HCT116 (cell line): ENCODE results near the gene CDK19. TPM values are rescaled to one million over a fixed set of nuclear protein-coding genes. Genes with fewer than 3 reads are reported as not detected.
"Not testable (repeated sequence)": the region's sequence is repeated elsewhere in the genome, so short reads cannot be mapped to it uniquely, and the experiment has no call there.

Source experiments
- ATAC-seq: fragments of 200-7000 bp; cut with Tn5 transposase; 2 replicates; pipeline ENCODE4 v1.9.1; 2020; ENCODE audit warnings: mild to moderate bottlenecking, moderate library complexity
- BruUV-seq: library from RNA; stranded (reverse); fragments of 400-500 nt; replicated peaks from 2 replicates; lab custom pipeline; 2021; lab: Mats Ljungman, UMichigan
- CTCF ChIA-PET: fragments of 300-600 bp; sonication (Branson Sonifier 250); formaldehyde crosslinking; loops from one replicate; lab custom pipeline; 2021; ENCODE audit warnings: antibody characterized with exemption; lab: Charles Lee
- POLR2A ChIA-PET: fragments of 300-600, 350-600 bp; sonication (Branson Sonifier 250); formaldehyde crosslinking; loops from one replicate; lab custom pipeline; 2021; ENCODE audit warnings: antibody characterized with exemption; lab: Charles Lee
- RAD21 ChIA-PET, 2 experiments: fragments of 300-600 bp; sonication (Branson Sonifier 250); formaldehyde crosslinking; loops; one replicate each; lab custom pipeline; 2023; ENCODE audit warnings: low total read pairs in 2 of 2; ENCODE audit not compliant: uncharacterized antibody in 2 of 2, unreplicated experiment in 2 of 2, low non-redundant PET in 1 of 2; lab: Charles Lee
- DNase-seq: peaks from one replicate; pipeline ENCODE4 v3.0.0-alpha.2; 2010; ENCODE audit warnings: low read depth, low spot score
- H2AFZ ChIP-seq: fragments of 200-600 bp; shearing (Covaris generic), sonication (generic); 2 replicates; pipeline ENCODE4 v1.6.1; 2017; ENCODE audit warnings: low read depth, mixed run types, mixed read lengths, antibody characterized with exemption, low read length; ENCODE audit not compliant: poor library complexity, severe bottlenecking
- H3K27ac ChIP-seq: 2 replicates; pipeline ENCODE4 v1.5.1; 2012; ENCODE audit warnings: low read depth, low read length
- H3K27me3 ChIP-seq: fragments of 200-600 bp; sonication (generic); 2 replicates; pipeline ENCODE4 v1.6.1; 2016; ENCODE audit warnings: mixed run types, low read length, mixed read lengths; ENCODE audit not compliant: insufficient read depth
- H3K36me3 ChIP-seq, 2 experiments: fragments of 200-500 bp in 1 of 2; fragments of 200-600 bp in 1 of 2; sonication (Bioruptor generic) in 1 of 2; sonication (generic) in 1 of 2; 2 replicates each; pipeline versions ENCODE4 v1.5.1 to v1.6.1; 2014 to 2016; ENCODE audit warnings: low read length in 2 of 2, inconsistent platforms in 1 of 2, mixed read lengths in 1 of 2, mixed run types in 1 of 2; ENCODE audit not compliant: insufficient read depth in 2 of 2, control insufficient read depth in 1 of 2
- H3K4me1 ChIP-seq, 2 experiments: fragments of 200-600 bp in 1 of 2; sonication (generic) in 1 of 2; 2 replicates each; pipeline versions ENCODE4 v1.5.1 to v1.6.1; 2012 to 2017; ENCODE audit warnings: low read length in 2 of 2, inconsistent platforms in 1 of 2, mild to moderate bottlenecking in 1 of 2, mixed read lengths in 1 of 2, mixed run types in 1 of 2, moderate library complexity in 1 of 2; ENCODE audit not compliant: insufficient read depth in 2 of 2, control insufficient read depth in 1 of 2
- H3K4me2 ChIP-seq: fragments of 200-600 bp; sonication (generic); 2 replicates; pipeline ENCODE4 v1.6.1; 2017; ENCODE audit warnings: mixed run types, low read length, mixed read lengths
- H3K4me3 ChIP-seq, 2 experiments: fragments of 200-600 bp in 1 of 2; sonication (generic) in 1 of 2; replicated peaks in 1 of 2; 2 replicates each; pipeline ENCODE4 v1.5.1; 2011 to 2016; ENCODE audit warnings: low read length in 2 of 2, control low read depth in 1 of 2, low read depth in 1 of 2, mild to moderate bottlenecking in 1 of 2, mixed read lengths in 1 of 2, mixed run types in 1 of 2
- H3K79me2 ChIP-seq: fragments of 200-600 bp; sonication (generic); 2 replicates; pipeline ENCODE4 v1.6.1; 2017; ENCODE audit warnings: mild to moderate bottlenecking, mixed run types, low read length, moderate library complexity, mixed read lengths; ENCODE audit not compliant: insufficient read depth
- H3K9ac ChIP-seq: fragments of 200-600 bp; sonication (generic); 2 replicates; pipeline ENCODE4 v1.6.1; 2016; ENCODE audit warnings: low read length, mixed read lengths
- H3K9me2 ChIP-seq: fragments of 200-600 bp; sonication (generic), shearing (Covaris generic); 2 replicates; pipeline ENCODE4 v1.6.1; 2017; ENCODE audit warnings: mixed run types, mild to moderate bottlenecking, moderate library complexity; ENCODE audit not compliant: insufficient read depth
- H3K9me3 ChIP-seq, 2 experiments: fragments of 200-500 bp in 1 of 2; fragments of 200-600 bp in 1 of 2; sonication (Bioruptor generic) in 1 of 2; sonication (generic) in 1 of 2; 2 replicates each; pipeline ENCODE4 v1.6.1; 2014 to 2017; ENCODE audit warnings: low read length in 2 of 2, mixed read lengths in 2 of 2, inconsistent platforms in 1 of 2, low read depth in 1 of 2, mild to moderate bottlenecking in 1 of 2, mixed run types in 1 of 2, moderate library complexity in 1 of 2; ENCODE audit not compliant: control insufficient read depth in 1 of 2, insufficient read depth in 1 of 2
- H4K20me1 ChIP-seq: fragments of 200-600 bp; sonication (generic), shearing (Covaris generic); 2 replicates; pipeline ENCODE4 v1.6.1; 2017; ENCODE audit warnings: mixed run types, mild to moderate bottlenecking, moderate library complexity; ENCODE audit not compliant: insufficient read depth
- CBX3 ChIP-seq: IDR thresholded peaks from 2 replicates; pipeline ENCODE4 v1.6.1; 2012; ENCODE audit warnings: low read depth
- CEBPB ChIP-seq: IDR thresholded peaks from 2 replicates; pipeline ENCODE4 v1.6.1; 2012; ENCODE audit warnings: low read depth
- EGR1 ChIP-seq: IDR thresholded peaks from 2 replicates; pipeline ENCODE4 v1.6.1; 2012; ENCODE audit warnings: low read depth
- ELF1 ChIP-seq: IDR thresholded peaks from 2 replicates; pipeline ENCODE4 v1.6.1; 2012; ENCODE audit warnings: low read depth, borderline replicate concordance
- JUND ChIP-seq: IDR thresholded peaks from 2 replicates; pipeline ENCODE4 v1.6.1; 2012
- POLR2A ChIP-seq: IDR thresholded peaks from 2 replicates; pipeline ENCODE4 v1.7.0; 2011; ENCODE audit warnings: borderline replicate concordance; ENCODE audit not compliant: insufficient read depth, insufficient read length; ENCODE audit errors: extremely low read depth
- RAD21 ChIP-seq: IDR thresholded peaks from 2 replicates; pipeline ENCODE4 v1.6.1; 2012; ENCODE audit warnings: low read depth, mild to moderate bottlenecking
- REST ChIP-seq: IDR thresholded peaks from 2 replicates; pipeline ENCODE4 v1.6.1; 2012; ENCODE audit warnings: low read depth
- SP1 ChIP-seq: IDR thresholded peaks from 2 replicates; pipeline ENCODE4 v1.6.1; 2012; ENCODE audit warnings: low read depth
- TCF7L2 ChIP-seq: IDR thresholded peaks from 2 replicates; pipeline ENCODE4 v1.7.0; 2011; ENCODE audit warnings: borderline replicate concordance, inconsistent platforms; ENCODE audit not compliant: insufficient read depth, insufficient read length; ENCODE audit errors: extremely low read depth
- ZFX ChIP-seq: fragments of 450-650 bp; IDR thresholded peaks from 2 replicates; pipeline ENCODE4 v1.6.1; 2017
- intact Hi-C: fragments of 100-400 bp; cut with micrococcal nuclease; formaldehyde crosslinking; loops from 2 replicates; pipeline ENCODE4 v1.10.0; 2022
- total RNA-seq: library from RNA; stranded (reverse); gene quantifications from one replicate; pipeline ENCODE4 v1.2.1, GENCODE V29; 2021; ENCODE audit not compliant: unreplicated experiment

The CDK19 gene
- total RNA-seq, 1 experiment from 2014 or later, result 20.0 TPM

DNA sequence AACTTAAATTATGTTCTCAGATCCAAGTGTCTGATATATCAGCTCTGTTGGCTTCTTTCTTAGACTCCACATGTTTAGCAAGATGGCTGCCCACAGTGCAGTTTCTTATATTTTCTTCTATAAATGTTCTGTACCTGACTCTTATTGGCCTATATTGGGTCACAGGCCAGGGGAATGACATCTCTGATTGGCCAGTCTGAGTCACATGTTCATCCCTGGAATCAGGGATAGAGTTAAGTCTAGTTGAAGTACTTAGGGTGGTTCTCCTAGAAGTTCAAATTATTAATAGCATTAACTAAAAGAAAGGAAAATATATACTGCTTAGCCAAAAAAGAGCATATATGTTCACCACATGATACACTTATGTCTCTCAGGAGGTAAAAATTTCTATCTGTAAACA lies 233.6 kb downstream of the CDK19 start:
- Histone ChIP-seq H3K27ac (no peak overlapping the region), H2AFZ (peak overlapping the region; percentile 13), H3K9me3 (no peaks in the 10 kb centered on the region), H3K4me1 (no peaks in the 10 kb centered on the region), H3K36me3 (no peaks in the 10 kb centered on the region), H3K9ac (no peak overlapping the region), H3K4me3 (no peak overlapping the region), H3K27me3 (no peaks in the 10 kb centered on the region), H3K79me2 (no peaks in the 10 kb centered on the region), H3K9me2 (no peaks in the 10 kb centered on the region), H3K4me2 (no peak overlapping the region), H4K20me1 (no peaks in the 10 kb centered on the region)
- intact Hi-C loops, result no loop called here
- CTCF ChIA-PET, result no interaction called here
- ATAC-seq, result peak; percentile 47
- RAD21 ChIA-PET, result no interaction called here
- POLR2A ChIA-PET, result no interaction called here
- BruUV-seq, result no TSS peak
- TF ChIP-seq SP1 (no peak), POLR2A (no peak), TCF7L2 (no peak), CBX3 (no peak), EGR1 (no peak), ZFX (no peak), RAD21 (no peak), REST (no peak), JUND (no peak), CEBPB (no peak), ELF1 (no peak)
- no peak for DNase-seq

- H3K4me2 ChIP-seq, H3K36me3 ChIP-seq, H3K27me3 ChIP-seq, H3K9me2 ChIP-seq, H4K20me1 ChIP-seq, intact Hi-C loops, H3K4me3 ChIP-seq, POLR2A ChIA-PET, RAD21 ChIA-PET, H2AFZ ChIP-seq, H3K79me2 ChIP-seq, H3K27ac ChIP-seq, BruUV-seq, ATAC-seq, CTCF ChIA-PET, H3K9ac ChIP-seq, DNase-seq, H3K9me3 ChIP-seq, H3K4me1 ChIP-seq: not testable (repeated sequence)
These were observed 237.6 kb downstream of the CDK19 start for GRCh38 chr6:110577596-110578167.
